SW480 (cell line): Measurements from ENCODE around the gene CPHXL2.

ENCODE experiments used
- DNase-seq: peaks from one replicate; pipeline ENCODE4 v3.0.0-alpha.2; 2016; ENCODE audit warnings: low spot score

Gene CPHXL2

DNA sequence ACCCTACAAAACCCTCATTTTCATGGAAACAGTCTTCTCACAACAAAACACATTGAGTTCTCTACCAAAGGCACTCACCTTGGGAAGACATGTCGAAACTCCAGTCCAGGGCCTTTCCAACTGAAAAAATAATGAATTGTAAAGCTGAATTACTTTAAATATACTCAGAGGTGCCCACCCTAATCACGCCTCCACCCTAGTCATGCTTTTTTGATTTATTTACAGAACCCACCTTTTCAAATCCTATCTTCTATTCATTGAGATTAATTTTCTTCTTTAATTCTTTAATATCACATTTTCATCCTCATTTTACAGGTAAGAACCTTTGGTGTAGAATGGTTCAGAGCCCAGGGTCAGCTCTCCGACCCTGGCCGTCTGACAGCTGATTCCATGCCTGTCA is at the start of gene CPHXL2:
Gene CPHXL2 (minus strand): TSS at position 101 of the 400 bp plus-strand sequence. CDS start 10 bp downstream, at position 91.
- no peak for DNase-seq

- DNase-seq = no peak
These were observed 49.6 kb upstream of the CPHXL2 start, which contains the start of gene CPHXL for GRCh38 chr16:75726390-75726789. CPHXL (minus strand) TSS chr16:75726490; CDS start chr16:75726442, 48 bp downstream.

DNA sequence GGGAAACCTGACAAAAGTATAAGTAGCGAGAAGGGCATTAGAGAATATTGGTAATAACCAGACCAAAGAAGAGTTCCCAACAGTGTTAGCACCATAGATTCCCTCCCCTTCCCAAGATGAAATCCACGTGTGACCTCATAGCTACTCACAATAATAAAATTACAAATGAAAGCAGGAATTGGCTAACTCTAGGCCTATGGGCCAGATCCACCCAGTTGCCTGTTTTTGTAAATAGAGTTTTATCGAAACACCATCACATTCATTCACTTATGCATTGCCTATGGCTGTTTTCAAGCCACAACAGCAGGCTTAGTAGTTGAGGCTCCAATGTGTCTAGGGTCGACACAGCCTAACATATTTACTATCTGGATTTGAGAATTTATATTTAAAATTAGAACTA is 41.6 kb upstream of the CPHXL2 start:
- DNase-seq = no peak

- no peak for DNase-seq
These were observed 37.9 kb upstream of the CPHXL2 start for GRCh38 chr16:75714661-75715060.

DNA sequence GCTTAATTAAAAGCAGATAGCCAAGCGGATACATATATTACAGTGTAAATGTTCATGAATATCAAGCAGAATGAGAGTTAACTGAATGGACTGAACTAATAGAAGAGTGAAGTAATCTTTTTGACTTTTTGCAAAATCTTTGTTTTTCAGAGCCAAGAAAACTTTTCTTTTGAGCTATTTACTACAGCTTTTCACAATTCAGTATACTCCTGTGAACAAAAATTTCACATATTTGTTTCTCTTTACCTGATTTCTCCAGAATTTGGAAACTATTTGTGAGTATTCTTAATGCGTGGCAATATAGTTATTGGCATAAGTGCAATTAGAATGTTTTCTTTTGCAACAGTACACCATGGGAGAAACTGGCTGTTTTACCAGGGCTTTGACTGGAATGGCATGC is 33.5 kb upstream of the CPHXL2 start:
- no peak for DNase-seq

DNA sequence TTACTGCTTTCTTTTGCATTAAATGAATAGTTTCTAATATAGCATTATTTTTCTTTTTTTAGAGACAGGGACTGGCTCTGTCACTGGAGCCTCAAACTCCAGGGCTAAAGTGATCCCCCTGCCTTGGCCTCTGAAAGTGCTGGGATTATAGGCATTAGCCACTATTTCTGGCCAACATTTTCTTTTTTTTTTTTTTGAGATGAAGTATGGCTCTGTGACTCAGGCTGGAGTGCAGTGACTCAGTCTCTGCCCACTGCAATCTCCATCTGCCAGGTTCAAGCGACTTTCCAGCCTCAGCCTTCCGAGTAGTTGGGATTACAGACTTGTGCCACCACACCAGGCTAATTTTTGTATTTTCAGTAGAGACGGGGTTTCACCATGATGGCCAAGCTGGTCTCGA is 26.5 kb upstream of the CPHXL2 start:
- no peak for DNase-seq

- peak; percentile 78 for DNase-seq
These were observed 25.4 kb upstream of the CPHXL2 start for GRCh38 chr16:75702242-75702641.

- DNase-seq = no peak
These were observed 24.6 kb upstream of the CPHXL2 start, which contains the start of gene DUXB for GRCh38 chr16:75701361-75701760. DUXB (minus strand) TSS chr16:75701461; CDS start chr16:75701418, 43 bp downstream.

DNA sequence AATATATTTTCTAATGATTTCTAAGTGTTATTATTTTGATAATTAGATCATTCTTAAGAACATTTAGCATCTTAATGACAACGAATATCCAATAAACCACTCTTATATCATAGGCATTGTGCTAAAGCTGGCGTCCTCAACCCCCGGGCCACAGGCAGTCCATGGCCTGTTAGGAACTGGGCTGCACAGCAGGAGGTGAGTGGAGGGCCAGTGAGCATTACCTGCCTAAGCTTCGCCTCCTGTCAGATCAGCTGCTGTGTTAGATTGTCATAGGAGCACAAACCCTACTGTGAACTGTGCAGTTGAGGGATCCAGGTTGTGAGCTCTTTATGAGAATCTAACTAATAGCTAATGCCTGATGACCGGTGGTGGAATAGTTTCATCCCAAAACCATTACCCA is 20.8 kb upstream of the CPHXL2 start:
- no peak for DNase-seq

GRCh38 chr16:75695708-75696107 is 18.9 kb upstream of the CPHXL2 start:
- peak; percentile 14 for DNase-seq

- no peak for DNase-seq
These were observed 10.6 kb upstream of the CPHXL2 start for GRCh38 chr16:75687361-75687760.

DNA sequence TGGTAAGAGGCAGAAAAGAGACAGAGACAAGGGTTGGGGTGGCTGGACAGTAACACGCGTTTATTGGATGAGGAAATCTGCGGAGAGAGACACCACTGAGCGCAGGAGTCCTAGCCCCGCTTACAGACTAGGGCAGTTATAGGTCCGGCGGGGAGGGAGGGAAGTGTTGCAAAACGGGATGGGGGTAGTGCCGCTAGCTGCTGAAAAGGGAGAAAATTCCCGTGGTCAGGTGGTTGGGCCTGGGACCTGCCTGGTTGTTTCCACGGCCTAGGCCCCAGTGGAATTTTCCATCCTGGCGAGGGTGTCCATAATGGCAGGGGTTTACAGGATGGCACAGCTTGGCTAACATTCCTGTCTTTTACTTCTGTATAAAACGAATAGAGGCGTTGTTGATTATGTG is 5.5 kb upstream of the CPHXL2 start:
- DNase-seq = peak; percentile 13

DNA sequence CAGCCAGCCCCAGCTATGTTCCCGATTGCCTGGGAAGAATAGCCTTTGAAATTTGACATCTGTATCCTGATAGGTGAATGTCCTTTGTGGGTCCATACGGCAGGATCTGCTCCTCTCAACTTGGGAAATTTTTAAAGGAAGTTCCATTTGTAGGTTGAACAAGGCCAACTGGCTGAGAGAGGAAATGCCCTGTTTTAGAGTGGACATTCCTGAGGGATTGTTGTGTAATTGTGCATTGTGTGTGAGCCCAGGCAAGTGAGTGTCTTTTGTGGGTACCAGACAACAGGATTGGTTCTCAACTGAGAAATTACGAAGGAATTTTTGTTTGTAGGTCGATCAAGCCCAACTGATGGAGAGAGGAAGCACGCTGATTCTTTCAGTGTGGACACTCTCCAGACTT is 2.6 kb upstream of the CPHXL2 start:
- DNase-seq = no peak

- DNase-seq = no peak
These were observed 9.3 kb downstream of the CPHXL2 start for GRCh38 chr16:75667503-75667902.

GRCh38 chr16:75660726-75661302 is 16.0 kb downstream of the CPHXL2 start:
- DNase-seq = no peak

DNA sequence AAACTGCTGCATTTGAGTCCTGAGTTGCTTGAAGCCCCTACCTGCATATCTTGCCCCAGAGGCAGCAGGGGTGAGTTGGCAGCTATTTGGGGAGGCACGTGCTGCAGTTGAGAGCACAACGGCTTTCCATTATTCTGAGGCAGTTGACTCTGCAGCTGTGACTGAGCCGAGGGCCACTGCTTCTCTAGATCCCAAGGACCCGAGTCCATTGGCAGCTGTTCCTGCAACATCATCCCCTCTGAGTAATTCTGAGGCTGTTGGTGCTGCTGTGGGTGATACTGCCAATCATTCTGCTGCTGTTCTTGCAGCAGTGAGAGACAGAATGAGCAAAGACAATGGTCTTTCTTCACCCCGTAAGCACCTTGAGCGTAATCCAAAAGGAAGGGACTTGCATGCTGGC is 16.5 kb downstream of the CPHXL2 start:
- no peak for DNase-seq

GRCh38 chr16:75658175-75658574 is 18.6 kb downstream of the CPHXL2 start:
- DNase-seq = no peak

- DNase-seq = no peak
These were observed 22.9 kb downstream of the CPHXL2 start for GRCh38 chr16:75653922-75654321.

GRCh38 chr16:75648265-75649076 is 28.3 kb downstream of the CPHXL2 start:
- peak; percentile 72 for DNase-seq

DNA sequence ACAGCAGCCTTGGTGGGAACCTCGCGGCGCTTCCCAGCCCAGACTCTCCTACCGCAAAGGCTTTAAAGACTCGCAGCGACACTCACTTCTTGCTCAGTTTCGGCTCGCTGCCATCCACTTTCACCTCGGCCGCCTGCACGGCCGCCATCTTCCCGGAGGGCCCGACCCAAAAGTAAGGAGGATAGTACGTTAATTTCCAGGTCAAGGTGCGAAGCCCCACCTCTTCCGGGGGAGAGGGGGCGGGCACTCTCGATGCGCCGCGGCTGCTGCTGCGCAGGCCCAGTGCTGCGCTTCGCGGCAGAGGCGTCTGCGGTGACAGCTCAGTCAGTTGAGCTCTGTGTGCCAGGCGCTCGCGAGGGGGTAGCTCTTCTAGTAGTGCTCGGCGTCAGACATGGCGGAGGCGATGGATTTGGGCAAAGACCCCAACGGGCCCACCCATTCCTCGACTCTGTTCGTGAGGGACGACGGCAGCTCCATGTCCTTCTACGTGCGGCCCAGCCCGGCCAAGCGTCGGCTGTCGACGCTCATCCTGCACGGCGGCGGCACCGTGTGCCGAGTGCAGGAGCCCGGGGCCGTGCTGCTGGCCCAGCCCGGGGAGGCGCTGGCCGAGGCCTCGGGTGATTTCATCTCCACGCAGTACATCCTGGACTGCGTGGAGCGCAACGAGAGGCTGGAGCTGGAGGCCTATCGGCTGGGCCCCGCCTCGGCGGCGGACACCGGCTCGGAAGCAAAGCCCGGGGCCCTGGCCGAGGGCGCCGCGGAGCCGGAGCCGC is 29.1 kb downstream of the CPHXL2 start, which contains the start of the genes KARS1 and TERF2IP:
Gene KARS1 (minus strand): TSS at position 174 of the 773 bp plus-strand sequence. CDS start 26 bp downstream, at position 148.
Gene TERF2IP (plus strand): TSS at position 282 of the 773 bp plus-strand sequence. CDS start 110 bp downstream, at position 392.
- peak; percentile 93 for DNase-seq

DNA sequence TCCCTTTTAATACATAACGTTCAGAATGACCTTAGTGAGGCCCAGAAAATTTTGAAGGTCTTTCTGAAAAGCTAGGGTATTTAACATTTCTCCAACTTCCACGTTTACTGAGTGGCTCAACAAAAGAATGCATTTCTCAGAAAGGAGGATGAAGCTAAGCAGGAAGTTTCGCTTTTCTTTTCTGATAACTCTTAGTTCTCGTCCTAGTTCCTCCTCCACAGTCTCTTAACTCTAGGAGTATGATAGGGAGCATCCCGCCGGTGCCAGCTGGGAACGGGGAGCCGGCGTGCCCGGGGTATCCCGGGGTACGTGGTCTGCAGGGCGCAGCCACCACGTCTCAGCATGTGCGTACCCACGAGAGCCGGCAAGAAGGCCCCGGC is 29.7 kb downstream of the CPHXL2 start:
- no peak for DNase-seq

DNA sequence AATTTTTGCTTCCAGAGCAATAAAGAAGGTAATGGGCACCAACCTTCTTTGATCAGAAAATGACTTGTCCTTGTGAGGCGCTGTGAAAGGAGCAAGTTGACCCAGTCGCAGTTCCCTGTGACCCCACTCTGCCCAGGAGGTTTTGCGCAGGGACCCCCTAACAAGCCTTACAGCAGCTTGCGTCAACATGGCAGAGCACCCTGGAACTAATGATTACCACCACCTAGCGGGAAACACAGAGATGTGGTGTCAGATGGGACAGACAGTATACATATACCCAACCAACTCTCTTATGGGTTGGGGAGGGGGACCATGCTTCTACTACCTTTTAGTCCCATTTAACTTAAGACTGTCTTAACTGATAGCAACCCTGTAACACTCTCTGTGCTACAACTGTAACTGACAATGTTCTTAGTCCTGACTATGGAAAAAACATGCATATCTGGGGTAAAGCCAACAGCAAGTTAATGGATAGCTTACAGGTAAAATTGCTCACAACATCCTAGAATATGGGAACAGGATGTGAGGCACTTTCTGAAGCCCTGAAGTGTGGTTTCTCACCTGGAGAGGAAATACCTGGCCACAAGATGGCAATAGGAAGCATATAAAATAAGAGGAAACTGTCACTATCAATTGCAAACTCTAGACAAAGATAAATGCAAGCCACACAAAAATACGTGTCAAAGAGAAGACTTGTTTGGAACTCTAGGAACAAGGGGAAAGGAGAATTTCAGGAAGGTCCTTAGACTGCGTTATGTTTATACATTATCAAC is 32.4 kb downstream of the CPHXL2 start:
- no peak for DNase-seq
